SK-N-SH (cell line): ENCODE measurements around the gene RS1. TPM values are rescaled to one million over a fixed set of nuclear protein-coding genes. Genes with fewer than 3 reads are reported as not detected.

Experiments used
- CTCF ChIA-PET: fragments of 300-600, 350-600 bp; formaldehyde crosslinking; extraction: SDS; loops from one replicate; lab custom pipeline; 2021; lab: Yijun Ruan, JAX
- POLR2A ChIA-PET: fragments of 350-600 bp; sonication (Branson Sonifier 250); formaldehyde crosslinking; extraction: SDS; loops from one replicate; lab custom pipeline; 2020; ENCODE audit warnings: antibody characterized with exemption, inconsistent platforms; lab: Yijun Ruan, JAX
- DNase-seq: peaks from one replicate; pipeline ENCODE4 v3.0.0; 2012
- H2AFZ ChIP-seq: fragments of 200-600 bp; sonication (generic); 2 replicates; pipeline ENCODE4 v1.8.1; 2016; ENCODE audit warnings: antibody characterized with exemption, mild to moderate bottlenecking, low read depth
- H3F3A ChIP-seq: fragments of 200-600 bp; sonication (generic); replicated peaks from 2 replicates; pipeline ENCODE3; 2016; ENCODE audit warnings: antibody characterized with exemption, mild to moderate bottlenecking; ENCODE audit not compliant: insufficient read depth
- H3K27ac ChIP-seq, 2 experiments: fragments of 200-500 bp in 1 of 2; fragments of 200-600 bp in 1 of 2; sonication (Bioruptor generic) in 1 of 2; sonication (generic), shearing (Covaris generic) in 1 of 2; 2 replicates each; pipeline versions ENCODE4 v1.5.1 to v1.6.1; 2014 to 2016; ENCODE audit warnings: low read depth in 2 of 2, inconsistent platforms in 1 of 2, low read length in 1 of 2, mild to moderate bottlenecking in 1 of 2, mixed read lengths in 1 of 2
- H3K27me3 ChIP-seq: fragments of 200-600 bp; sonication (generic), shearing (Covaris generic); 2 replicates; pipeline ENCODE4 v1.6.1; 2016; ENCODE audit warnings: mixed run types; ENCODE audit not compliant: insufficient read depth
- H3K36me3 ChIP-seq, 2 experiments: fragments of 200-500 bp in 1 of 2; fragments of 200-600 bp in 1 of 2; sonication (Bioruptor generic) in 1 of 2; sonication (generic) in 1 of 2; replicated peaks in 1 of 2; 2 replicates each; pipeline versions ENCODE3 to v1.5.1; 2014 to 2016; ENCODE audit warnings: low read length in 1 of 2, mild to moderate bottlenecking in 1 of 2; ENCODE audit not compliant: insufficient read depth in 2 of 2, control insufficient read depth in 1 of 2
- H3K4me1 ChIP-seq, 2 experiments: fragments of 200-500 bp in 1 of 2; fragments of 200-600 bp in 1 of 2; sonication (Bioruptor generic) in 1 of 2; sonication (generic), shearing (Covaris generic) in 1 of 2; 2 replicates each; pipeline versions ENCODE4 v1.5.1 to v1.6.1; 2014 to 2016; ENCODE audit warnings: low read depth in 1 of 2, low read length in 1 of 2, mixed run types in 1 of 2; ENCODE audit not compliant: insufficient read depth in 2 of 2, control insufficient read depth in 1 of 2
- H3K4me2 ChIP-seq: fragments of 200-600 bp; sonication (generic), shearing (Covaris generic); 2 replicates; pipeline ENCODE4 v1.6.1; 2017; ENCODE audit warnings: mixed run types
- H3K4me3 ChIP-seq, 2 experiments: fragments of 200-500 bp in 1 of 2; fragments of 200-600 bp in 1 of 2; sonication (Bioruptor generic) in 1 of 2; sonication (generic), shearing (Covaris generic) in 1 of 2; 2 replicates each; pipeline versions ENCODE4 v1.5.1 to v1.8.1; 2014 to 2016; ENCODE audit warnings: low read depth in 2 of 2, inconsistent platforms in 1 of 2, low read length in 1 of 2, mild to moderate bottlenecking in 1 of 2, mixed read lengths in 1 of 2, moderate library complexity in 1 of 2
- H3K79me2 ChIP-seq: fragments of 200-600 bp; sonication (generic); 2 replicates; pipeline ENCODE4 v1.8.1; 2017; ENCODE audit warnings: mild to moderate bottlenecking; ENCODE audit not compliant: insufficient read depth
- H3K9ac ChIP-seq: fragments of 200-600 bp; sonication (generic); 2 replicates; pipeline ENCODE4 v1.6.1; 2017; ENCODE audit warnings: mixed run types
- H3K9me2 ChIP-seq: fragments of 200-600 bp; sonication (generic); 2 replicates; pipeline ENCODE4 v1.6.1; 2017; ENCODE audit warnings: mixed run types
- H3K9me3 ChIP-seq: fragments of 200-600 bp; sonication (generic); 2 replicates; pipeline ENCODE4 v1.6.1; 2017; ENCODE audit warnings: mixed run types, mild to moderate bottlenecking, moderate library complexity
- H4K20me1 ChIP-seq: fragments of 200-600 bp; sonication (generic); 2 replicates; pipeline ENCODE4 v1.6.1; 2017; ENCODE audit warnings: mild to moderate bottlenecking, mixed run types; ENCODE audit not compliant: insufficient read depth
- EP300 ChIP-seq, 2 experiments: IDR thresholded peaks; 2 replicates each; pipeline versions ENCODE4 v1.4.0 to v1.6.1; 2012; ENCODE audit warnings: borderline replicate concordance in 1 of 2, low read depth in 1 of 2, low read length in 1 of 2
- FOXJ3 ChIP-seq: sonication (generic); formaldehyde crosslinking; IDR thresholded peaks from 2 replicates; pipeline ENCODE4 v1.5.1; 2020; ENCODE audit warnings: mild to moderate bottlenecking, missing genetic modification reagents
- FOXM1 ChIP-seq: IDR thresholded peaks from 2 replicates; pipeline ENCODE4 v1.4.0; 2012; ENCODE audit warnings: low read depth, mild to moderate bottlenecking
- JUND ChIP-seq: IDR thresholded peaks from 2 replicates; pipeline ENCODE4 v1.4.0; 2012
- MXI1 ChIP-seq: IDR thresholded peaks from 2 replicates; pipeline ENCODE4 v1.6.1; 2012; ENCODE audit warnings: mild to moderate bottlenecking, low read depth, low read length, improper control_type of control experiment
- POLR2AphosphoS5 ChIP-seq: IDR thresholded peaks from 2 replicates; pipeline ENCODE4 v1.6.1; 2012; ENCODE audit warnings: low read depth, low read length
- RAD21 ChIP-seq: IDR thresholded peaks from 2 replicates; pipeline ENCODE4 v1.6.1; 2012; ENCODE audit warnings: mild to moderate bottlenecking, low read length
- REST ChIP-seq: IDR thresholded peaks from 2 replicates; pipeline ENCODE4 v1.6.1; 2012; ENCODE audit warnings: mild to moderate bottlenecking, low read depth, low read length, moderate library complexity
- RXRA ChIP-seq: IDR thresholded peaks from 2 replicates; pipeline ENCODE4 v1.4.0; 2012; ENCODE audit warnings: low read depth, mild to moderate bottlenecking, borderline replicate concordance
- SIN3A ChIP-seq: IDR thresholded peaks from 2 replicates; pipeline ENCODE4 v1.6.1; 2012; ENCODE audit warnings: low read depth, mild to moderate bottlenecking, low read length, moderate library complexity, borderline replicate concordance
- SMC3 ChIP-seq: IDR thresholded peaks from 2 replicates; pipeline ENCODE4 v1.6.1; 2012; ENCODE audit warnings: low read depth, low read length, improper control_type of control experiment
- TAF1 ChIP-seq: IDR thresholded peaks from 2 replicates; pipeline ENCODE4 v1.6.1; 2012; ENCODE audit warnings: low read depth, mild to moderate bottlenecking, low read length, moderate library complexity, borderline replicate concordance
- TCF12 ChIP-seq: IDR thresholded peaks from 2 replicates; pipeline ENCODE4 v1.4.0; 2012
- YY1 ChIP-seq: IDR thresholded peaks from 2 replicates; pipeline ENCODE4 v1.4.0; 2012; ENCODE audit warnings: low read depth, mild to moderate bottlenecking
- WGBS: methylation state at CpG from one replicate; pipeline ENCODE4 v1.1.6; 2017; ENCODE audit warnings: low lambda C conversion rate; 5-methylcytosine and 5-hydroxymethylcytosine counted together
- polyA plus RNA-seq, 3 experiments: library from polyadenylated mRNA; depleted of rRNA; stranded (reverse); fragments of >200 nt; gene quantifications; 2 replicates each; pipeline ENCODE4 v1.2.3, GENCODE V29; 2012
- TF ChIP-seq, protein P1 (sequence below): IDR thresholded peaks from 2 replicates; pipeline ENCODE4; 2012
- TF ChIP-seq, protein P2 (sequence below): IDR thresholded peaks from 2 replicates; pipeline ENCODE4 v1.4.0; 2012; ENCODE audit warnings: low read depth, borderline replicate concordance
- TF ChIP-seq, protein P3 (sequence below): IDR thresholded peaks from 2 replicates; pipeline ENCODE4 v1.4.0; 2012; ENCODE audit warnings: low read depth

Gene RS1
- polyA plus RNA-seq, 1 of the 3 experiments (the other 2 are of a cell fraction) = not detected

DNA sequence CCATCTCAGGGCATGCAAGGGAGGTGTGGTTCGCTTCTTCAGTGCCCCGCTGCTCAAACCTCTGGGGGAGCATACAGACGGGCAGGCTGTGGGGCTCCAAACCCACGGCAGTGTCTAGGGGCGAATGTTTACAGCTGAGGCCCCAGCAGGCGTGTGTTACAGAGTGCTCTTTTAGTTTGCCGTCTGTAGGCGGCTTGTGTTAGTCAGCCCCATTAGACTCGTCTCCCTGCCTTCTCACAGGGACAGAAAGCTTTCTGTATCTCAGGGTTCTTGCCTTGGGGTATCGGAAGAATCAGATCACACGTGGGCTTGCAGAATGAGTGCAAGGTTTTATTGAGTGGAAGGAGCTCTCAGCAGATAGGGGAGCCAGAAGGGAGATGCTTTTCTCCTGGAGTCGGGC is 10.6 kb downstream of the RS1 start:
- Histone ChIP-seq H3K27me3 (no peaks in the 10 kb centered on the region; the same call in 1 of the 2 replicates), H2AFZ (no peak overlapping the region), H3K9me2 (no peaks in the 10 kb centered on the region), H3K9me3 (no peaks in the 10 kb centered on the region)
- 52% methylated on average over 12 of the region's 12 CpGs for WGBS
- ChIA-PET POLR2A (no interaction called here), CTCF (no interaction called here)
- DNase-seq = no peak
- TF ChIP-seq TAF1 (no peak), FOXJ3 (CRISPR knock-in tag) (no peak), EP300 (IDR thresholded peaks at IDR 0.05; ENCODE audit: borderline replicate concordance in 1 of 2, low read depth in 1 of 2, low read length in 1 of 2) (no peak), MXI1 (no peak), POLR2AphosphoS5 (no peak), RXRA (no peak), JUND (no peak), SMC3 (no peak), RAD21 (no peak), SIN3A (no peak), TCF12 (no peak), REST (no peak), FOXM1 (no peak), YY1 (no peak)
- TF ChIP-seq, protein P1, sequence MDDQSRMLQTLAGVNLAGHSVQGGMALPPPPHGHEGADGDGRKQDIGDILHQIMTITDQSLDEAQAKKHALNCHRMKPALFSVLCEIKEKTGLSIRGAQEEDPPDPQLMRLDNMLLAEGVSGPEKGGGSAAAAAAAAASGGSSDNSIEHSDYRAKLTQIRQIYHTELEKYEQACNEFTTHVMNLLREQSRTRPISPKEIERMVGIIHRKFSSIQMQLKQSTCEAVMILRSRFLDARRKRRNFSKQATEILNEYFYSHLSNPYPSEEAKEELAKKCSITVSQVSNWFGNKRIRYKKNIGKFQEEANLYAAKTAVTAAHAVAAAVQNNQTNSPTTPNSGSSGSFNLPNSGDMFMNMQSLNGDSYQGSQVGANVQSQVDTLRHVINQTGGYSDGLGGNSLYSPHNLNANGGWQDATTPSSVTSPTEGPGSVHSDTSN = no peak
- TF ChIP-seq, protein P2, sequence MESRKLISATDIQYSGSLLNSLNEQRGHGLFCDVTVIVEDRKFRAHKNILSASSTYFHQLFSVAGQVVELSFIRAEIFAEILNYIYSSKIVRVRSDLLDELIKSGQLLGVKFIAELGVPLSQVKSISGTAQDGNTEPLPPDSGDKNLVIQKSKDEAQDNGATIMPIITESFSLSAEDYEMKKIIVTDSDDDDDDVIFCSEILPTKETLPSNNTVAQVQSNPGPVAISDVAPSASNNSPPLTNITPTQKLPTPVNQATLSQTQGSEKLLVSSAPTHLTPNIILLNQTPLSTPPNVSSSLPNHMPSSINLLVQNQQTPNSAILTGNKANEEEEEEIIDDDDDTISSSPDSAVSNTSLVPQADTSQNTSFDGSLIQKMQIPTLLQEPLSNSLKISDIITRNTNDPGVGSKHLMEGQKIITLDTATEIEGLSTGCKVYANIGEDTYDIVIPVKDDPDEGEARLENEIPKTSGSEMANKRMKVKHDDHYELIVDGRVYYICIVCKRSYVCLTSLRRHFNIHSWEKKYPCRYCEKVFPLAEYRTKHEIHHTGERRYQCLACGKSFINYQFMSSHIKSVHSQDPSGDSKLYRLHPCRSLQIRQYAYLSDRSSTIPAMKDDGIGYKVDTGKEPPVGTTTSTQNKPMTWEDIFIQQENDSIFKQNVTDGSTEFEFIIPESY = no peak
- TF ChIP-seq, protein P3, sequence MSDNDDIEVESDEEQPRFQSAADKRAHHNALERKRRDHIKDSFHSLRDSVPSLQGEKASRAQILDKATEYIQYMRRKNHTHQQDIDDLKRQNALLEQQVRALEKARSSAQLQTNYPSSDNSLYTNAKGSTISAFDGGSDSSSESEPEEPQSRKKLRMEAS = no peak
- TF ChIP-seq, all 33 proteins: peak for 0
- H3K9ac ChIP-seq = no peak overlapping the region
- H3K4me3 ChIP-seq = no peak overlapping the region
- H3K79me2 ChIP-seq = no peaks in the 10 kb centered on the region
- no peaks in the 10 kb centered on the region for H4K20me1 ChIP-seq
- H3K27ac ChIP-seq = no peak overlapping the region
- H3K36me3 ChIP-seq = no peaks in the 10 kb centered on the region
- H3K4me2 ChIP-seq = no peak overlapping the region
- no peaks in the 10 kb centered on the region for H3F3A ChIP-seq
- H3K4me1 ChIP-seq = no peaks in the 10 kb centered on the region; a peak in 1 of 4 replicates
